Skeletal muscle satellite cell (primary cell): ENCODE results near the gene TYK2.
"Not testable (repeated sequence)": the region's sequence is repeated elsewhere in the genome, so short reads cannot be mapped to it uniquely, and the experiment has no call there.

Experiments used
- H3K27me3 ChIP-seq: 2 replicates; pipeline ENCODE4 v1.7.0; 2013; ENCODE audit warnings: low read length; ENCODE audit not compliant: control insufficient read depth, insufficient read depth
- H3K36me3 ChIP-seq: 2 replicates; pipeline ENCODE4 v1.7.0; 2013; ENCODE audit warnings: mild to moderate bottlenecking, control low read depth, low read length; ENCODE audit not compliant: insufficient read depth
- H3K4me1 ChIP-seq: 2 replicates; pipeline ENCODE4 v1.7.0; 2013; ENCODE audit warnings: low read length; ENCODE audit not compliant: control insufficient read depth, insufficient read depth
- H3K4me2 ChIP-seq: 2 replicates; pipeline ENCODE4 v1.7.0; 2013; ENCODE audit warnings: mild to moderate bottlenecking, low read length
- H3K4me3 ChIP-seq: 2 replicates; pipeline ENCODE4 v1.7.0; 2013; ENCODE audit warnings: low read length
- H3K9ac ChIP-seq: 2 replicates; pipeline ENCODE4 v1.7.0; 2013; ENCODE audit warnings: mild to moderate bottlenecking, low read depth, low read length, moderate library complexity
- H3K9me3 ChIP-seq: replicated peaks from 2 replicates; pipeline ENCODE4 v1.7.0; 2013; ENCODE audit warnings: mild to moderate bottlenecking, control low read depth, low read length

Gene TYK2

GRCh38 chr19:10339977-10340376, 40.4 kb downstream of the TYK2 start:
- no peak overlapping the region for H3K4me2 ChIP-seq
- no peaks in the 10 kb centered on the region for H3K36me3 ChIP-seq
- H3K27me3 ChIP-seq: peaks cover 5% of the 10 kb centered on the region
- H3K4me3 ChIP-seq: no peak overlapping the region
- peaks cover 2% of the 10 kb centered on the region for H3K4me1 ChIP-seq
- H3K9ac ChIP-seq: no peak overlapping the region
- H3K9me3 ChIP-seq: no peaks in the 10 kb centered on the region

- Histone ChIP-seq H3K27me3 (peaks cover 5% of the 10 kb centered on the region), H3K9me3 (no peaks in the 10 kb centered on the region), H3K4me2 (no peak within 1 kb of the TSS), H3K36me3 (no peaks in the 10 kb centered on the region), H3K4me1 (peaks cover 5% of the 10 kb centered on the region), H3K4me3 (no peak within 1 kb of the TSS), H3K9ac (no peak within 1 kb of the TSS)
Measured at GRCh38 chr19:10339380-10339960, 40.9 kb downstream of the TYK2 start, which contains the start of gene ICAM3. Gene ICAM3, minus strand, starts transcription at chr19:10339624. Its CDS starts 10 bp downstream, at chr19:10339614.

GRCh38 chr19:10338940-10339339, 41.4 kb downstream of the TYK2 start:
- H3K9me3 ChIP-seq: no peaks in the 10 kb centered on the region
- no peaks in the 10 kb centered on the region for H3K36me3 ChIP-seq
- H3K4me2 ChIP-seq: no peak overlapping the region
- H3K4me1 ChIP-seq: peaks cover 10% of the 10 kb centered on the region
- no peak overlapping the region for H3K9ac ChIP-seq
- H3K4me3 ChIP-seq: no peak overlapping the region
- peaks cover 5% of the 10 kb centered on the region for H3K27me3 ChIP-seq

DNA sequence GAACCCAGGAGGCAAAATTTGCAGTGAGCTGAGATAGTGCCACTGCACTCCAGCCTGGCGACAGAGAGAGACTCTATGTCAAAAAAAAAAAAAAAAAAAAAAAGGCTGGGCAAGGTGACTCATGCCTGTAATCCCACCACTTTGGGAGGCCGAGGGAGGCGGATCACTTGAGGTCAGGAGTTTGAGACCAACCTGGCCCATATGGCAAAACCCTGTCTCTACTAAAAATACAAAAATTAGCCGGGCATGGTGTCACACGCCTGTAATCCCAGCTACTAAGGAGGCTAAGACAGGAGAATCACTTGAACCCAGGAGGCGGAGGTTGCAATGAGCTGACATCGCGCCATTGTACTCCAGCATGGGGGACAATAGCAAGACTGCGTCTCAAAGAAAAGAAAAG, 43.6 kb downstream of the TYK2 start:
- not testable (repeated sequence) for H3K9me3 ChIP-seq, H3K36me3 ChIP-seq, H3K4me2 ChIP-seq, H3K4me3 ChIP-seq, H3K27me3 ChIP-seq, H3K9ac ChIP-seq
- H3K4me1 ChIP-seq: peaks cover 18% of the 10 kb centered on the region

DNA sequence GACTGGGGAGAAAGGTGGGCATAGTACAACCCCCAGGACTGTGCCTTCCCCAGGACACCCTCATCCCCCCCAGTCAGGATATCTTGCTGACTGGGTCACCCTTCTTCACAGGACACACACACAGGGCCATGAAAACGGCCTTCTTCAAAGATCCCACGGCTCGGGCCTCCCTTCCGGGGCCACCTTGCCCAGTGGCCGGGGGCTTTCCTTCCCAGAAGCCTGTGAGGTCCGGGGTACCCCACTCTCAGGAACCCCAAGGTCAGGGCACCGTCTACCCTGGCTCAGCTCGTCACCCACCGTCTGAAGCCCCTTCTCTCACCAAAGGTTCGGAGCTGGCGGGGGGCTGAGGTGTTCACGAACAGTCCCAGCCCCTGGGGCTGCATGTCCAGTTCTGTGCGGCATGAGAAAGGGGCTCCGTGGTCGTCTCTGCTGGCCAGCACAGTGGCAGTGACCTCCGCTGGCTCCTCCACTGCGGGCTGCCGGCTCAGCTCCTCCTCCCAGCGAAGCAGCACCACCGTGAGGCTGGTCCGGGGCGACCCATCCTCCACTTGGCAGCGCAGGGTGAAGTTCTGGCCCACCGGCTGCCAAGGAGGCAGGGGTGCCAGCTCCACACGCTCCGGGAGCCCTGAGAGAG, 44.9 kb downstream of the TYK2 start:
- H3K4me3 ChIP-seq: no peak overlapping the region
- H3K27me3 ChIP-seq: peaks cover 5% of the 10 kb centered on the region
- H3K9ac ChIP-seq: no peak overlapping the region
- H3K9me3 ChIP-seq: no peaks in the 10 kb centered on the region
- H3K4me2 ChIP-seq: peak overlapping the region; percentile 99
- H3K4me1 ChIP-seq: peaks cover 18% of the 10 kb centered on the region
- peaks cover under 1% of the 10 kb centered on the region for H3K36me3 ChIP-seq

- no peaks in the 10 kb centered on the region for H3K9me3 ChIP-seq
- H3K9ac ChIP-seq: peak overlapping the region; percentile 96
- peaks cover 5% of the 10 kb centered on the region for H3K27me3 ChIP-seq
- peaks cover 6% of the 10 kb centered on the region for H3K36me3 ChIP-seq
- H3K4me3 ChIP-seq: peak overlapping the region; percentile 94
- H3K4me1 ChIP-seq: peaks cover 18% of the 10 kb centered on the region
- peak overlapping the region; percentile 99 for H3K4me2 ChIP-seq
Measured at GRCh38 chr19:10334588-10335351, 45.6 kb downstream of the TYK2 start.

- H3K4me1 ChIP-seq: peaks cover 18% of the 10 kb centered on the region
- peak overlapping the region; percentile 96 for H3K9ac ChIP-seq
- H3K4me3 ChIP-seq: peak overlapping the region; percentile 94
- H3K36me3 ChIP-seq: peaks cover 13% of the 10 kb centered on the region
- no peaks in the 10 kb centered on the region for H3K9me3 ChIP-seq
- H3K27me3 ChIP-seq: peaks cover 5% of the 10 kb centered on the region
- H3K4me2 ChIP-seq: peak overlapping the region; percentile 99
Measured at GRCh38 chr19:10333758-10334587, 46.4 kb downstream of the TYK2 start.

- peaks cover 21% of the 10 kb centered on the region for H3K36me3 ChIP-seq
Measured at GRCh38 chr19:10332965-10333757, 47.2 kb downstream of the TYK2 start, which contains the start of gene RAVER1. Gene RAVER1, minus strand, starts transcription at chr19:10333529. Its CDS starts 22 bp downstream, at chr19:10333507.

GRCh38 chr19:10332158-10332964, 48.0 kb downstream of the TYK2 start:
- peak overlapping the region; percentile 94 for H3K4me3 ChIP-seq
- H3K9me3 ChIP-seq: no peaks in the 10 kb centered on the region
- H3K36me3 ChIP-seq: peaks cover 29% of the 10 kb centered on the region
- peaks cover 18% of the 10 kb centered on the region for H3K4me1 ChIP-seq
- peak overlapping the region; percentile 92 for H3K4me2 ChIP-seq
- H3K27me3 ChIP-seq: no peaks in the 10 kb centered on the region
- peak overlapping the region; percentile 96 for H3K9ac ChIP-seq

More at GRCh38 chr19:10332965-10333757, 47.2 kb downstream of the TYK2 start, which contains the start of gene RAVER1:
- Histone ChIP-seq H3K9me3 (no peaks in the 10 kb centered on the region), H3K27me3 (no peaks in the 10 kb centered on the region), H3K9ac (peak within 1 kb of the TSS; percentile 96), H3K4me2 (peak within 1 kb of the TSS; percentile 99), H3K4me3 (peak within 1 kb of the TSS; percentile 94), H3K4me1 (peaks cover 18% of the 10 kb centered on the region)

- H3K4me2 ChIP-seq: no peak overlapping the region
- H3K4me1 ChIP-seq: peaks cover 14% of the 10 kb centered on the region
- no peak overlapping the region for H3K4me3 ChIP-seq
- no peaks in the 10 kb centered on the region for H3K9me3 ChIP-seq
- H3K36me3 ChIP-seq: peaks cover 41% of the 10 kb centered on the region
- no peak overlapping the region for H3K9ac ChIP-seq
- H3K27me3 ChIP-seq: no peaks in the 10 kb centered on the region
Measured at GRCh38 chr19:10329555-10329954, 50.8 kb downstream of the TYK2 start.
